ENCODE data around the gene DNM3. TPM values are rescaled to one million over a fixed set of nuclear protein-coding genes. Genes with fewer than 3 reads are reported as not detected.

Gene DNM3
- total RNA-seq, 1 donor from 2014 or later = 7.7 TPM

- Mint-ChIP-seq H3K27ac (ENCODE audit: unreplicated experiment) (peak overlapping the region; percentile 24), H3K9me3 (ENCODE audit: unreplicated experiment) (no peaks in the 10 kb centered on the region), H3K4me1 (ENCODE audit: unreplicated experiment) (peaks cover 37% of the 10 kb centered on the region), H3K27me3 (ENCODE audit: unreplicated experiment) (peaks cover 1% of the 10 kb centered on the region), H3K36me3 (ENCODE audit: low read depth, unreplicated experiment) (no peaks in the 10 kb centered on the region), H3K4me3 (ENCODE audit: unreplicated experiment) (no peak overlapping the region)
- TF ChIP-seq, protein P1, sequence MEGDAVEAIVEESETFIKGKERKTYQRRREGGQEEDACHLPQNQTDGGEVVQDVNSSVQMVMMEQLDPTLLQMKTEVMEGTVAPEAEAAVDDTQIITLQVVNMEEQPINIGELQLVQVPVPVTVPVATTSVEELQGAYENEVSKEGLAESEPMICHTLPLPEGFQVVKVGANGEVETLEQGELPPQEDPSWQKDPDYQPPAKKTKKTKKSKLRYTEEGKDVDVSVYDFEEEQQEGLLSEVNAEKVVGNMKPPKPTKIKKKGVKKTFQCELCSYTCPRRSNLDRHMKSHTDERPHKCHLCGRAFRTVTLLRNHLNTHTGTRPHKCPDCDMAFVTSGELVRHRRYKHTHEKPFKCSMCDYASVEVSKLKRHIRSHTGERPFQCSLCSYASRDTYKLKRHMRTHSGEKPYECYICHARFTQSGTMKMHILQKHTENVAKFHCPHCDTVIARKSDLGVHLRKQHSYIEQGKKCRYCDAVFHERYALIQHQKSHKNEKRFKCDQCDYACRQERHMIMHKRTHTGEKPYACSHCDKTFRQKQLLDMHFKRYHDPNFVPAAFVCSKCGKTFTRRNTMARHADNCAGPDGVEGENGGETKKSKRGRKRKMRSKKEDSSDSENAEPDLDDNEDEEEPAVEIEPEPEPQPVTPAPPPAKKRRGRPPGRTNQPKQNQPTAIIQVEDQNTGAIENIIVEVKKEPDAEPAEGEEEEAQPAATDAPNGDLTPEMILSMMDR (IDR thresholded peaks at IDR 0.05; ENCODE audit: unreplicated experiment) = no peak
- no peak for DNase-seq (ENCODE audit: low spot score)
These were observed 35.7 kb upstream of the DNM3 start for GRCh38 chr1:171805395-171806115.

DNA sequence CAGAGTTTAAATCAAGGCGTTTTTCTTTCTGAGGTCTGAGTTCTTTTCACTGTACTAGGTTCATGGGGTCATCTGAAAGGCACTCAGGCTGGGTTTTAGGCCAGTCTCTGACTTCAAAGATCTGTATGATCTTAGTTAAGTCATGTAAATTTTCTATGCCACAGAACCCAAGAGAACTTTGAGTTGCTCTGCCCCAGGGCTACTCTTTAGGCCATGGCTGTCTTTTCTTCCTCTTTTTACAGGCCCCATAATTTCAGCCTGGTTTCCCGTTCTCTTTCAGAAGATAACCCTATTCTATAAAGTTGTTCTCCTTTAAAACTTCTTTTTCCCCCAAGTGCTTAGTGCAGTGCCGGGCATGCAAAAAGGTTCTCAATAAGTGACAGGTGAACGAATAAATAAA, 33.7 kb upstream of the DNM3 start:
- Mint-ChIP-seq H3K4me1 (ENCODE audit: unreplicated experiment) (peaks cover 23% of the 10 kb centered on the region), H3K4me3 (ENCODE audit: unreplicated experiment) (no peak overlapping the region), H3K36me3 (ENCODE audit: low read depth, unreplicated experiment) (no peaks in the 10 kb centered on the region), H3K9me3 (ENCODE audit: unreplicated experiment) (no peaks in the 10 kb centered on the region), H3K27me3 (ENCODE audit: unreplicated experiment) (peaks cover 1% of the 10 kb centered on the region), H3K27ac (ENCODE audit: unreplicated experiment) (no peak overlapping the region)
- DNase-seq (ENCODE audit: low spot score) = no peak
- TF ChIP-seq, protein P1 (IDR thresholded peaks at IDR 0.05; ENCODE audit: unreplicated experiment) = no peak

DNA sequence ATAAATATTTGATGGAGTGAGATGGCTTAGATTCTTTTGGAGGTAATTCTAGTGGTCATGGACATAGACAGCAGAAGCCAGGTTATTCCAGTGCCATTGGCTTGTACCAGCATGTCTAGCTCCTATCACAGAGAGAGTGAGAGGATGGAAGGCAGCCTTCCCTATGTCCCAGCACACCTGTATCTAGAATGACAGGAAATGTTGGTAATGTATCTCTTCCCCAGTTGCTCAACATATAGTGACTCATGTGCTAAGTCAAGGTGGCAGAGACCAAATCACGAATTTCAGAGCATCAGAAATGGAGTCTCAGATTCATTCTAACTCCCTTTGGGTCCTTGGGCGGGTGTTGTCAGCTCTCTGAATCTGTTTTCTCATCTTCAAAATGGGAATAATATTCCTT, 31.5 kb upstream of the DNM3 start:
- no peaks in the 10 kb centered on the region for H3K9me3 Mint-ChIP-seq (ENCODE audit: unreplicated experiment)
- TF ChIP-seq, protein P1 (IDR thresholded peaks at IDR 0.05; ENCODE audit: unreplicated experiment) = no peak

DNA sequence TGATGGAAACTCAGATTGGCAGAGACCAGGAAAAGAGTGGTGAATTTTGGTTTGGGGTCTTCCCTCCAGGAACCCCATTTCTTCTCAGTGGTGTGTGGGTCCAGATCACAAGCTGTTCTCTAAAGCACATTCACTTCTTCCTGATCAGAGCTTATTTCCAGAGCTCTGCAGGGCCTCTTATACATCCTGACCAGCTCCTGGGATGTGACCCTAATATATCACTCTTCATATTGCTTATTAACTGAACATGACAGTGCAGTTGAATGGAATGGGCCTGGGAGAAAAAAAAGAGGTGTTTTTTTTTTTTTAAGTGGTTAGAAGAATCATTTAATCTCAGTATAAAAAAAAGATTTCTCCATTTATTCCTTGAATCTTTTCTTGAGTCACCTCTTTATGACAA, 29.6 kb upstream of the DNM3 start:
- H3K27ac Mint-ChIP-seq (ENCODE audit: unreplicated experiment) = no peak overlapping the region
- no peak overlapping the region for H3K4me3 Mint-ChIP-seq (ENCODE audit: unreplicated experiment)
- no peaks in the 10 kb centered on the region for H3K4me1 Mint-ChIP-seq (ENCODE audit: unreplicated experiment)
- no peaks in the 10 kb centered on the region for H3K27me3 Mint-ChIP-seq (ENCODE audit: unreplicated experiment)
- no peaks in the 10 kb centered on the region for H3K36me3 Mint-ChIP-seq (ENCODE audit: low read depth, unreplicated experiment)
- TF ChIP-seq, protein P1 (IDR thresholded peaks at IDR 0.05; ENCODE audit: unreplicated experiment) = no peak
- DNase-seq (ENCODE audit: low spot score) = no peak
- no peaks in the 10 kb centered on the region for H3K9me3 Mint-ChIP-seq (ENCODE audit: unreplicated experiment)

More for the DNA sequence above, 31.5 kb upstream of the DNM3 start:
- Mint-ChIP-seq H3K27me3 (ENCODE audit: unreplicated experiment) (no peaks in the 10 kb centered on the region), H3K36me3 (ENCODE audit: low read depth, unreplicated experiment) (no peaks in the 10 kb centered on the region), H3K4me3 (ENCODE audit: unreplicated experiment) (no peak overlapping the region), H3K4me1 (ENCODE audit: unreplicated experiment) (peaks cover 5% of the 10 kb centered on the region), H3K27ac (ENCODE audit: unreplicated experiment) (no peak overlapping the region)
- no peak for DNase-seq (ENCODE audit: low spot score)

DNA sequence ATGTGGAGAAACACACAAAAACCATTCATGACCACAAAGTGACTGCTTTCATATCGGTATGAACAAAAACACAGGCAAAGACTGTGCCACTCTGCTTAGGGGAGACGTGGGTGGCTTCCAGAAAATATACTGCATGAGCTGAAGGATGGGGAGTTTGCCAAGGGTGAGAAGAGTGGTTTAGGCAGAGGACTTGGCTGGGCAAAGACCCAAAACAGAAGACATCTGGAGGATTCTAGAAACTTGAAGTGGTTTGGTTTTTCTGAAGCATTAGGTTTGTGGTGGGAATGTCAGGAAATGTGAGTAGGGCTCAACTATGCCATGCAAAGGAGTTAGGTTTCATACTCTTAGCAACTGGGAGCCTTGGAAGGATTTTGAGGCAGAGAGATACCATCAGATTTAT, 26.6 kb upstream of the DNM3 start:
- H3K36me3 Mint-ChIP-seq (ENCODE audit: low read depth, unreplicated experiment) = peaks cover 4% of the 10 kb centered on the region
- DNase-seq (ENCODE audit: low spot score) = no peak
- peaks cover 4% of the 10 kb centered on the region for H3K27me3 Mint-ChIP-seq (ENCODE audit: unreplicated experiment)
- H3K9me3 Mint-ChIP-seq (ENCODE audit: unreplicated experiment) = no peaks in the 10 kb centered on the region
- TF ChIP-seq, protein P1 (IDR thresholded peaks at IDR 0.05; ENCODE audit: unreplicated experiment) = no peak
- H3K27ac Mint-ChIP-seq (ENCODE audit: unreplicated experiment) = no peak overlapping the region
- H3K4me1 Mint-ChIP-seq (ENCODE audit: unreplicated experiment) = peaks cover 3% of the 10 kb centered on the region
- no peak overlapping the region for H3K4me3 Mint-ChIP-seq (ENCODE audit: unreplicated experiment)

Measured in endothelial cell (in vitro differentiated cells).